Measurements from ENCODE around the gene ZNF654. TPM values are rescaled to one million over a fixed set of nuclear protein-coding genes. Genes with fewer than 3 reads are reported as not detected.
"Not testable (repeated sequence)": the region's sequence is repeated elsewhere in the genome, so short reads cannot be mapped to it uniquely, and the experiment has no call there.

The ZNF654 gene
- total RNA-seq, 1 donor from 2014 or later, result 15.3 TPM

GRCh38 chr3:88167704-88168103, 108.6 kb downstream of the ZNF654 start:
- peaks cover 16% of the 10 kb centered on the region for H3K36me3 Mint-ChIP-seq
- H3K9me3 Mint-ChIP-seq, result no peaks in the 10 kb centered on the region
- no peak for DNase-seq (ENCODE audit: extremely low spot score, unreplicated experiment)
- no peaks in the 10 kb centered on the region for H3K27me3 Mint-ChIP-seq
- no peak overlapping the region for H3K4me3 Mint-ChIP-seq
- no peak overlapping the region for H3K27ac Mint-ChIP-seq
- no peaks in the 10 kb centered on the region for H3K4me1 Mint-ChIP-seq (ENCODE audit: unreplicated experiment)
- no peak for TF ChIP-seq CTCF (conservative IDR thresholded peaks at IDR 0.05)

- no peak overlapping the region for H3K4me3 Mint-ChIP-seq
- H3K27me3 Mint-ChIP-seq, result no peaks in the 10 kb centered on the region
- no peaks in the 10 kb centered on the region for H3K9me3 Mint-ChIP-seq
- DNase-seq (ENCODE audit: extremely low spot score, unreplicated experiment), result no peak
- no peak overlapping the region for H3K27ac Mint-ChIP-seq
- no peak for TF ChIP-seq CTCF (conservative IDR thresholded peaks at IDR 0.05)
- peaks cover 16% of the 10 kb centered on the region for H3K36me3 Mint-ChIP-seq
- no peaks in the 10 kb centered on the region for H3K4me1 Mint-ChIP-seq (ENCODE audit: unreplicated experiment)
Measured at GRCh38 chr3:88168171-88168570, 109.1 kb downstream of the ZNF654 start.

- TF ChIP-seq CTCF (conservative IDR thresholded peaks at IDR 0.05), result peak; percentile 59
- Mint-ChIP-seq H3K27ac (no peak overlapping the region), H3K9me3 (peaks cover 9% of the 10 kb centered on the region), H3K27me3 (peaks cover 3% of the 10 kb centered on the region), H3K4me1 (ENCODE audit: unreplicated experiment) (no peaks in the 10 kb centered on the region), H3K4me3 (no peak overlapping the region), H3K36me3 (no peaks in the 10 kb centered on the region)
- DNase-seq (ENCODE audit: extremely low spot score, unreplicated experiment), result no peak
Measured at GRCh38 chr3:88180398-88180999, 121.4 kb downstream of the ZNF654 start.

- H3K36me3 Mint-ChIP-seq; H3K9me3 Mint-ChIP-seq; H3K4me3 Mint-ChIP-seq; H3K27ac Mint-ChIP-seq; H3K27me3 Mint-ChIP-seq; DNase-seq (ENCODE audit: extremely low spot score, unreplicated experiment); H3K4me1 Mint-ChIP-seq (ENCODE audit: unreplicated experiment): not testable (repeated sequence)
Measured at GRCh38 chr3:88182165-88182918, 123.3 kb downstream of the ZNF654 start.

DNA sequence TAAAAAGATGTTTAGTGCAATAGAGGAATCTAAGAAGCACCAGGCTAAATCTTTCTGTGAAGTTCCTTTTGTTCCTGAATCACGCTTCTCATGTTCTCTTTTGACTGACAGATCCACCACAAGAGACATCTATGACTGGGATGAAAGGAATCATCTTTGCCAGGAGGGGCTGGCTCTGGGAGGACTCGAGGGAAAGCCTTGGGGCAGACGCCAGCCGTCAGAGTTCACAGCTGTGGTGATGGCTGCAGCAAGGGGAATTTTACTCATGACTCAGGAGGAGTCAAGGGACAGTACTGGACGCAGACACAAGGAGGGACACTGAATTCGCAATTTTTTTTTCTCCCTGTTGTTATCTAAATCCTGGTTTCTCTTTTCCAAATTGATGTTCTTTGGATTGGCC, 129.4 kb downstream of the ZNF654 start:
- H3K4me1 Mint-ChIP-seq (ENCODE audit: unreplicated experiment), result no peaks in the 10 kb centered on the region
- no peak overlapping the region for H3K27ac Mint-ChIP-seq
- H3K9me3 Mint-ChIP-seq, result no peaks in the 10 kb centered on the region
- H3K4me3 Mint-ChIP-seq, result no peak overlapping the region
- DNase-seq (ENCODE audit: extremely low spot score, unreplicated experiment), result no peak
- no peaks in the 10 kb centered on the region for H3K36me3 Mint-ChIP-seq
- peaks cover 3% of the 10 kb centered on the region for H3K27me3 Mint-ChIP-seq
- no peak for TF ChIP-seq CTCF (conservative IDR thresholded peaks at IDR 0.05)

- peaks cover 3% of the 10 kb centered on the region for H3K27me3 Mint-ChIP-seq
- H3K4me1 Mint-ChIP-seq (ENCODE audit: unreplicated experiment), result no peaks in the 10 kb centered on the region
- H3K27ac Mint-ChIP-seq, result no peak overlapping the region
- no peaks in the 10 kb centered on the region for H3K36me3 Mint-ChIP-seq
- DNase-seq (ENCODE audit: extremely low spot score, unreplicated experiment), result no peak
- no peak for TF ChIP-seq CTCF (conservative IDR thresholded peaks at IDR 0.05)
- no peaks in the 10 kb centered on the region for H3K9me3 Mint-ChIP-seq
- H3K4me3 Mint-ChIP-seq, result no peak overlapping the region
Measured at GRCh38 chr3:88189361-88189810, 130.3 kb downstream of the ZNF654 start.
